SH-SY5Y (cell line): Measurements from ENCODE around the gene TES.

Experiments
- GATA2 ChIP-seq: IDR thresholded peaks from 2 replicates; pipeline ENCODE4 v1.6.1; 2011; ENCODE audit warnings: mild to moderate bottlenecking, low read depth, low read length
- GATA3 ChIP-seq: IDR thresholded peaks from 2 replicates; pipeline ENCODE4 v1.6.1; 2011; ENCODE audit warnings: low read depth, mild to moderate bottlenecking, low read length, moderate library complexity

GRCh38 chr7:116182023-116182422, 28.3 kb upstream of the TES start:
- no peak for TF ChIP-seq GATA3
- no peak for TF ChIP-seq GATA2
